Astrocyte of the cerebellum (primary cell): ENCODE data around the gene AHI1.

ENCODE experiments used
- DNase-seq: peaks from one replicate; pipeline ENCODE4 v3.0.0-alpha.2; 2011; ENCODE audit warnings: low read depth
- H3K4me3 ChIP-seq: 2 replicates; pipeline ENCODE4 v1.5.1; 2011; ENCODE audit warnings: mild to moderate bottlenecking, low read depth, low read length, moderate library complexity
- CTCF ChIP-seq: IDR thresholded peaks from 2 replicates; pipeline ENCODE4 v1.5.1; 2012; ENCODE audit warnings: low read length, low read depth, moderate library complexity, mild to moderate bottlenecking; ENCODE audit errors: missing control alignments
- in situ Hi-C: cut with HindIII; loops from 2 replicates; pipeline ENCODE4 v1.10.0; 2017; ENCODE audit warnings: low sequenced_read_pairs

AHI1 gene

GRCh38 chr6:135236732-135237131 lies 260.8 kb downstream of the AHI1 start:
- in situ Hi-C loops, result no loop called here
- H3K4me3 ChIP-seq, result no peak overlapping the region
- no peak for TF ChIP-seq CTCF
- no peak for DNase-seq

GRCh38 chr6:135236319-135236718 lies 261.2 kb downstream of the AHI1 start:
- no peak overlapping the region for H3K4me3 ChIP-seq
- no peak for DNase-seq
- in situ Hi-C loops, result no loop called here
- TF ChIP-seq CTCF, result no peak

GRCh38 chr6:135235716-135236115 lies 261.8 kb downstream of the AHI1 start:
- in situ Hi-C loops, result no loop called here

GRCh38 chr6:135234492-135234780 lies 263.1 kb downstream of the AHI1 start:
- in situ Hi-C loops, result no loop called here
- DNase-seq, result no peak
- H3K4me3 ChIP-seq, result no peak overlapping the region
- no peak for TF ChIP-seq CTCF

More at GRCh38 chr6:135235716-135236115, 261.8 kb downstream of the AHI1 start:
- TF ChIP-seq CTCF, result no peak
- H3K4me3 ChIP-seq, result no peak overlapping the region
- no peak for DNase-seq

- in situ Hi-C loops, result no loop called here
- DNase-seq, result no peak
- no peak for TF ChIP-seq CTCF
- H3K4me3 ChIP-seq, result no peak overlapping the region
Measured at GRCh38 chr6:135233686-135234491, 263.7 kb downstream of the AHI1 start.
